Activated T-cell treated with anti-CD3 and anti-CD28 coated beads for 1 hour (primary cell): ENCODE results near the gene ALKAL2.

Experiments used
- DNase-seq: peaks from one replicate; pipeline ENCODE4 v3.0.0-alpha.2; 2020; ENCODE audit warnings: low read depth

ALKAL2 gene

GRCh38 chr2:290090-290722 lies 2.3 kb upstream of the ALKAL2 start:
- DNase-seq, result peak; percentile 37

GRCh38 chr2:289362-290089 lies 1.6 kb upstream of the ALKAL2 start:
- DNase-seq, result no peak

GRCh38 chr2:288758-289361 lies 969 bp upstream of the ALKAL2 start:
- no peak for DNase-seq

- no peak for DNase-seq
Observed at GRCh38 chr2:287471-287885, 413 bp downstream of the ALKAL2 start.

GRCh38 chr2:286774-287392 lies 1.0 kb downstream of the ALKAL2 start:
- no peak for DNase-seq

GRCh38 chr2:286035-286434 lies 1.9 kb downstream of the ALKAL2 start:
- no peak for DNase-seq

GRCh38 chr2:285531-285930 lies 2.4 kb downstream of the ALKAL2 start:
- no peak for DNase-seq

GRCh38 chr2:284896-285492 lies 2.9 kb downstream of the ALKAL2 start:
- DNase-seq, result no peak

GRCh38 chr2:283996-284794 lies 3.7 kb downstream of the ALKAL2 start:
- no peak for DNase-seq

GRCh38 chr2:282371-283263 lies 5.3 kb downstream of the ALKAL2 start:
- no peak for DNase-seq

- no peak for DNase-seq
Observed at GRCh38 chr2:281381-281780, 6.5 kb downstream of the ALKAL2 start.

GRCh38 chr2:280650-281110 lies 7.2 kb downstream of the ALKAL2 start:
- DNase-seq, result no peak

GRCh38 chr2:279956-280649 lies 7.8 kb downstream of the ALKAL2 start:
- DNase-seq, result no peak

- no peak for DNase-seq
Observed at GRCh38 chr2:279366-279765, 8.5 kb downstream of the ALKAL2 start.

GRCh38 chr2:278927-279320 lies 9.0 kb downstream of the ALKAL2 start:
- DNase-seq, result no peak

GRCh38 chr2:278312-278926 lies 9.5 kb downstream of the ALKAL2 start:
- no peak for DNase-seq

GRCh38 chr2:275466-275865 lies 12.4 kb downstream of the ALKAL2 start:
- no peak for DNase-seq

GRCh38 chr2:274503-274902 lies 13.4 kb downstream of the ALKAL2 start:
- no peak for DNase-seq

- no peak for DNase-seq
Observed at GRCh38 chr2:273333-273732, 14.6 kb downstream of the ALKAL2 start.

- no peak for DNase-seq
Observed at GRCh38 chr2:271917-272316, 16.0 kb downstream of the ALKAL2 start.
